B cell (primary cell): ENCODE measurements around the gene MAEA. TPM values are rescaled to one million over a fixed set of nuclear protein-coding genes. Genes with fewer than 3 reads are reported as not detected.
"Not testable (repeated sequence)": the region's sequence is repeated elsewhere in the genome, so short reads cannot be mapped to it uniquely, and the experiment has no call there.

ENCODE experiments used
- ATAC-seq: fragments of 200-7000 bp; cut with Tn5 transposase; one replicate; pipeline ENCODE4 v1.10.0; 2021; ENCODE audit warnings: low read depth, mild to moderate bottlenecking, moderate number of reproducible peaks, moderate library complexity
- CTCF ChIA-PET: fragments of 350-600 bp; sonication (Branson Sonifier 250); formaldehyde crosslinking; loops from one replicate; lab custom pipeline; 2021; ENCODE audit warnings: antibody characterized with exemption, inconsistent platforms; lab: Charles Lee
- POLR2A ChIA-PET: fragments of 350-600 bp; sonication (Branson Sonifier 250); formaldehyde crosslinking; loops from one replicate; lab custom pipeline; 2021; ENCODE audit warnings: antibody characterized with exemption; lab: Charles Lee
- DNase-seq: peaks from one replicate; pipeline ENCODE4 v3.0.0; 2013
- H2AFZ ChIP-seq: 2 replicates; pipeline ENCODE4 v1.6.1; 2012; ENCODE audit warnings: mild to moderate bottlenecking, low read depth, low read length; ENCODE audit not compliant: insufficient read depth, poor library complexity, severe bottlenecking
- H3K27ac ChIP-seq, 2 donors: 1 replicate in 1 of 2; 2 replicates in 1 of 2; pipeline ENCODE4 v1.5.1; 2012 to 2013; ENCODE audit warnings: low read length in 2 of 2, mild to moderate bottlenecking in 2 of 2, moderate library complexity in 1 of 2
- H3K27me3 ChIP-seq, 4 experiments: fragments of 200-600 bp in 1 of 4; sonication (generic) in 1 of 4; replicated peaks in 1 of 4; 1 replicate in 2 of 4; 2 replicates in 2 of 4; pipeline versions ENCODE4 v1.6.1 to v1.7.0; 2013 to 2016; ENCODE audit warnings: low read length in 3 of 4, mild to moderate bottlenecking in 2 of 4, mixed read lengths in 1 of 4, moderate library complexity in 1 of 4; ENCODE audit not compliant: insufficient read depth in 4 of 4, control insufficient read depth in 3 of 4; ENCODE audit errors: control extremely low read depth in 1 of 4
- H3K36me3 ChIP-seq, 2 experiments: replicated peaks in 1 of 2; 1 replicate in 1 of 2; 2 replicates in 1 of 2; pipeline versions ENCODE4 v1.6.1 to v1.7.1; 2013; ENCODE audit warnings: low read length in 1 of 2; ENCODE audit not compliant: insufficient read depth in 2 of 2, control insufficient read depth in 1 of 2; ENCODE audit errors: control extremely low read depth in 1 of 2, extremely low read depth in 1 of 2
- H3K4me1 ChIP-seq, 2 donors: fragments of 200-600 bp in 1 of 2; sonication (generic) in 1 of 2; 1 replicate in 1 of 2; 2 replicates in 1 of 2; pipeline versions ENCODE4 v1.5.1 to v1.6.1; 2013 to 2017; ENCODE audit warnings: low read length in 2 of 2; ENCODE audit not compliant: control insufficient read depth in 2 of 2, insufficient read depth in 2 of 2
- H3K4me2 ChIP-seq: replicated peaks from 2 replicates; pipeline ENCODE3; 2012; ENCODE audit warnings: mild to moderate bottlenecking, low read depth, low read length; ENCODE audit not compliant: poor library complexity, severe bottlenecking
- H3K4me3 ChIP-seq, 5 experiments: fragments of 200-600 bp in 1 of 5; sonication (generic) in 1 of 5; 1 replicate in 3 of 5; 2 replicates in 2 of 5; pipeline versions ENCODE4 v1.5.1 to v1.7.0; 2011 to 2016; ENCODE audit warnings: low read length in 4 of 5, mild to moderate bottlenecking in 4 of 5, low read depth in 2 of 5, control low read depth in 1 of 5, moderate library complexity in 1 of 5; ENCODE audit not compliant: insufficient read depth in 1 of 5; ENCODE audit errors: control extremely low read depth in 1 of 5, extremely low read depth in 1 of 5
- H3K79me2 ChIP-seq: fragments of 200-600 bp; sonication (generic); one replicate; pipeline ENCODE4 v1.6.0; 2016; ENCODE audit warnings: low read length; ENCODE audit not compliant: control insufficient read depth, insufficient read depth
- H3K9ac ChIP-seq: fragments of 200-600 bp; sonication (generic); 2 replicates; pipeline ENCODE4 v1.6.1; 2017; ENCODE audit warnings: mild to moderate bottlenecking, low read length, moderate library complexity
- H3K9me3 ChIP-seq, 3 donors: one replicate each; pipeline versions ENCODE4 v1.6.1 to v1.7.1; 2013; ENCODE audit warnings: low read length in 2 of 3; ENCODE audit not compliant: control insufficient read depth in 2 of 3, insufficient read depth in 1 of 3; ENCODE audit errors: control extremely low read depth in 1 of 3
- H4K20me1 ChIP-seq: 2 replicates; pipeline ENCODE4 v1.6.0; 2012; ENCODE audit warnings: mild to moderate bottlenecking, low read length; ENCODE audit not compliant: insufficient read depth, control insufficient read depth, poor library complexity, severe bottlenecking
- H3K27ac Mint-ChIP-seq: one replicate; pipeline ENCODE4 v1.8.0; 2021; ENCODE audit warnings: mixed read lengths
- H3K27me3 Mint-ChIP-seq: one replicate; pipeline ENCODE4 v1.8.0; 2021; ENCODE audit warnings: mixed read lengths
- H3K4me1 Mint-ChIP-seq: one replicate; pipeline ENCODE4 v1.8.0; 2021; ENCODE audit warnings: mixed read lengths
- H3K4me3 Mint-ChIP-seq: one replicate; pipeline ENCODE4 v1.8.0; 2021; ENCODE audit warnings: mixed read lengths
- H3K9me3 Mint-ChIP-seq: one replicate; pipeline ENCODE4 v1.8.0; 2022; ENCODE audit warnings: mixed read lengths; ENCODE audit not compliant: insufficient read depth
- EZH2 ChIP-seq: IDR thresholded peaks from 2 replicates; pipeline ENCODE4 v1.6.1; 2012; ENCODE audit warnings: borderline replicate concordance, low read depth, mild to moderate bottlenecking, moderate library complexity, low read length; ENCODE audit not compliant: insufficient read depth, poor library complexity, severe bottlenecking
- WGBS: methylation state at CpG from one replicate; pipeline ENCODE4 v1.1.5; 2013; ENCODE audit warnings: missing lambda C conversion rate; ENCODE audit not compliant: insufficient coverage; 5-methylcytosine and 5-hydroxymethylcytosine counted together
- intact Hi-C: fragments of 100-400 bp; cut with micrococcal nuclease; formaldehyde crosslinking; loops from one replicate; pipeline ENCODE4 v1.10.0; 2022
- polyA plus RNA-seq: library from polyadenylated mRNA; depleted of rRNA; stranded (reverse); fragments of >200 nt; gene quantifications from 2 replicates; pipeline ENCODE4 v1.2.3, GENCODE V29; 2012
- total RNA-seq, 2 donors: library from RNA; stranded (reverse); fragments of 120-200 nt in 1 of 2; gene quantifications; 1 replicate in 1 of 2; 2 replicates in 1 of 2; pipeline versions ENCODE4 v1.2.3 to v1.2.4, GENCODE V29; 2013 to 2022

Gene MAEA
- total and polyA plus RNA-seq, 2 donors (not counting 1 experiment from before 2014, with no cell fraction given) = 106 to 107 TPM

GRCh38 chr4:1333256-1333655, 43.6 kb downstream of the MAEA start:
- no peak for TF ChIP-seq EZH2
- Histone ChIP-seq H3K36me3 (peaks cover 0 to 57% of the 10 kb centered on the region in 2 experiments), H4K20me1 (peaks cover 43% of the 10 kb centered on the region), H3K27me3 (no peaks in the 10 kb centered on the region), H3K27ac (no peak overlapping the region), H3K9me3 (no peaks in the 10 kb centered on the region), H3K9ac (no peak overlapping the region), H3K4me1 (no peaks in the 10 kb centered on the region), H3K79me2 (peaks cover 3% of the 10 kb centered on the region), H2AFZ (no peak overlapping the region), H3K4me2 (no peak overlapping the region), H3K4me3 (no peak overlapping the region)
- intact Hi-C loops = no loop called here
- Mint-ChIP-seq H3K27ac (no peak overlapping the region), H3K4me3 (no peak overlapping the region), H3K9me3 (no peaks in the 10 kb centered on the region), H3K4me1 (no peaks in the 10 kb centered on the region), H3K27me3 (no peaks in the 10 kb centered on the region)
- WGBS = 92% methylated on average over 2 of the region's 8 CpGs
- ATAC-seq (no peak), DNase-seq (no peak)
- CTCF ChIA-PET = no interaction called here
- POLR2A ChIA-PET = no interaction called here

- H2AFZ ChIP-seq, H3K4me3 ChIP-seq, H3K27me3 ChIP-seq, ATAC-seq, H3K4me1 Mint-ChIP-seq, H3K9ac ChIP-seq, H3K27ac Mint-ChIP-seq, DNase-seq, H3K9me3 ChIP-seq, H3K9me3 Mint-ChIP-seq, H3K27me3 Mint-ChIP-seq, POLR2A ChIA-PET, H3K4me3 Mint-ChIP-seq, CTCF ChIA-PET, H3K27ac ChIP-seq, intact Hi-C loops, H3K4me2 ChIP-seq, H3K79me2 ChIP-seq, H3K4me1 ChIP-seq: not testable (repeated sequence)
- WGBS = 79% methylated on average over 5 of the region's 12 CpGs
- H4K20me1 ChIP-seq = peaks cover 36% of the 10 kb centered on the region
- H3K36me3 ChIP-seq = peaks cover 0 to 54% of the 10 kb centered on the region in 2 experiments
Observed at GRCh38 chr4:1333851-1334578, 44.3 kb downstream of the MAEA start.
